K562 (cell line): ENCODE data around the gene ALKBH4. TPM values are rescaled to one million over a fixed set of nuclear protein-coding genes. Genes with fewer than 3 reads are reported as not detected.

ENCODE experiments used
- ATAC-seq: fragments of 200-7000 bp; cut with Tn5 transposase; 3 replicates; pipeline ENCODE4 v1.9.1; 2020; ENCODE audit warnings: moderate library complexity
- BruUV-seq: library from RNA; stranded (reverse); fragments of 400-500 nt; replicated peaks from 2 replicates; lab custom pipeline; 2021; lab: Mats Ljungman, UMichigan
- CTCF ChIA-PET: fragments of 300-600 bp; formaldehyde crosslinking; extraction: SDS; loops from one replicate; lab custom pipeline; 2021; ENCODE audit warnings: low intra/inter-chr PET ratio; lab: Yijun Ruan, JAX
- POLR2A ChIA-PET: fragments of 300-600, 350-650 bp; sonication (Branson Sonifier 250); formaldehyde crosslinking; extraction: SDS; loops from one replicate; lab custom pipeline; 2021; ENCODE audit warnings: antibody characterized with exemption, inconsistent platforms; lab: Yijun Ruan, JAX
- DNase-seq, 4 experiments: peaks; one replicate each; pipeline versions ENCODE4 v3.0.0 to v3.0.0-alpha.2; 2011 to 2018; ENCODE audit warnings: low spot score in 3 of 4, mixed read lengths in 3 of 4; ENCODE audit errors: extremely low read depth in 1 of 4
- FAIRE-seq: peaks from 2 replicates; lab custom pipeline; 2011; peaks lifted over from hg19 to GRCh38; lab: Jason Lieb, UNC
- H2AFZ ChIP-seq: 2 replicates; pipeline ENCODE4 v1.6.0; 2011; ENCODE audit warnings: low read depth, low read length, control low read depth, inconsistent platforms
- H3K27ac ChIP-seq: fragments of 200-600 bp; 3 replicates; pipeline ENCODE4 v1.8.0; 2011; ENCODE audit warnings: low read depth, mild to moderate bottlenecking, control low read depth, inconsistent platforms, low read length, moderate library complexity, mixed read lengths; ENCODE audit errors: extremely low read depth
- H3K27me3 ChIP-seq, 2 experiments: fragments of 300-600 bp in 1 of 2; 2 replicates in 1 of 2; 3 replicates in 1 of 2; pipeline versions ENCODE4 v1.6.0 to v1.8.0; 2011; ENCODE audit warnings: inconsistent platforms in 2 of 2, low read length in 2 of 2, mild to moderate bottlenecking in 1 of 2, mixed read lengths in 1 of 2, moderate library complexity in 1 of 2; ENCODE audit not compliant: control insufficient read depth in 2 of 2, insufficient read depth in 2 of 2
- H3K36me3 ChIP-seq: fragments of 300-600 bp; 3 replicates; pipeline ENCODE4 v1.8.0; 2011; ENCODE audit warnings: mild to moderate bottlenecking, low read length, inconsistent platforms; ENCODE audit not compliant: control insufficient read depth, insufficient read depth
- H3K4me1 ChIP-seq, 2 experiments: fragments of 200-600 bp in 1 of 2; replicated peaks in 1 of 2; 2 replicates in 1 of 2; 3 replicates in 1 of 2; pipeline versions ENCODE4 v1.5.1 to v1.8.0; 2011; ENCODE audit warnings: inconsistent platforms in 2 of 2, low read length in 2 of 2, mild to moderate bottlenecking in 1 of 2, mixed read lengths in 1 of 2, moderate library complexity in 1 of 2; ENCODE audit not compliant: control insufficient read depth in 2 of 2, insufficient read depth in 2 of 2
- H3K4me2 ChIP-seq: 2 replicates; pipeline ENCODE4 v1.6.1; 2011; ENCODE audit warnings: low read length, control low read depth, inconsistent platforms, mixed read lengths; ENCODE audit not compliant: insufficient read depth
- H3K4me3 ChIP-seq: fragments of 200-600 bp; sonication (generic), shearing (Covaris generic); 2 replicates; pipeline ENCODE4 v1.5.1; 2016; ENCODE audit warnings: control low read depth, inconsistent platforms
- H3K79me2 ChIP-seq: fragments of 200-600 bp; 3 replicates; pipeline ENCODE4 v1.8.0; 2011; ENCODE audit warnings: low read length, inconsistent platforms; ENCODE audit not compliant: control insufficient read depth, insufficient read depth
- H3K9ac ChIP-seq, 2 experiments: 2 replicates each; pipeline versions ENCODE4 v1.6.0 to v1.6.1; 2011; ENCODE audit warnings: low read depth in 2 of 2, low read length in 2 of 2, control low read depth in 1 of 2, inconsistent platforms in 1 of 2, mild to moderate bottlenecking in 1 of 2, mixed read lengths in 1 of 2; ENCODE audit not compliant: insufficient read depth in 1 of 2
- H3K9me1 ChIP-seq: one replicate; pipeline ENCODE4 v1.6.0; 2011; ENCODE audit warnings: inconsistent platforms, mild to moderate bottlenecking, low read length, moderate library complexity; ENCODE audit not compliant: control insufficient read depth, insufficient read depth
- H3K9me3 ChIP-seq: replicated peaks from 2 replicates; pipeline ENCODE4 v1.5.1; 2011; ENCODE audit warnings: low read depth, low read length, inconsistent platforms; ENCODE audit not compliant: control insufficient read depth, insufficient read depth
- H4K20me1 ChIP-seq: replicated peaks from 2 replicates; pipeline ENCODE4 v1.6.1; 2011; ENCODE audit warnings: low read length, inconsistent platforms, mixed read lengths; ENCODE audit not compliant: control insufficient read depth, insufficient read depth
- ATF3 ChIP-seq, 2 experiments: fragments of 450-650 bp in 1 of 2; sonication (generic) in 1 of 2; formaldehyde crosslinking in 1 of 2; IDR thresholded peaks in 1 of 2; conservative IDR thresholded peaks in 1 of 2; 2 replicates each; pipeline versions ENCODE4 v1.6.1 to v1.8.1; 2016 to 2023; ENCODE audit warnings: mild to moderate bottlenecking in 2 of 2, moderate library complexity in 2 of 2, inconsistent platforms in 1 of 2, missing genetic modification reagents in 1 of 2
- DLX4 ChIP-seq: fragments of 250-450 bp; sonication (Bioruptor Pico); IDR thresholded peaks from 2 replicates; pipeline ENCODE4 v1.6.1; 2021; ENCODE audit warnings: mild to moderate bottlenecking
- EGR1 ChIP-seq: fragments of 450-650 bp; conservative IDR thresholded peaks from 2 replicates; pipeline ENCODE4 v1.6.1; 2017; ENCODE audit warnings: mild to moderate bottlenecking
- FOSL1 ChIP-seq: fragments of 200-800 bp; sonication (Bioruptor generic); conservative IDR thresholded peaks from 2 replicates; pipeline ENCODE4 v1.6.1; 2016; ENCODE audit warnings: missing genetic modification characterization, missing compliant biosample characterization
- ILF3 ChIP-seq: fragments of 450-650 bp; IDR thresholded peaks from 2 replicates; pipeline ENCODE4 v1.6.1; 2018; ENCODE audit warnings: antibody characterized with exemption, mild to moderate bottlenecking, moderate library complexity, borderline replicate concordance
- RBM14 ChIP-seq: fragments of 200-400 bp; formaldehyde crosslinking; IDR thresholded peaks from 2 replicates; pipeline ENCODE4 v1.6.1; 2018; ENCODE audit warnings: low read depth, mild to moderate bottlenecking, low read length, moderate library complexity, borderline replicate concordance; ENCODE audit not compliant: insufficient read depth
- SMC3 ChIP-seq: conservative IDR thresholded peaks from 2 replicates; pipeline ENCODE4 v1.6.1; 2011; ENCODE audit warnings: low read depth, low read length, improper control_type of control experiment; ENCODE audit not compliant: insufficient read depth
- SNRNP70 ChIP-seq: fragments of 200-400 bp; formaldehyde crosslinking; optimal IDR thresholded peaks from 2 replicates; pipeline ENCODE3; 2017; ENCODE audit warnings: low read depth, low read length
- ZNF121 ChIP-seq: sonication (generic); formaldehyde crosslinking; conservative IDR thresholded peaks from 2 replicates; pipeline ENCODE4 v1.8.0; 2022; ENCODE audit warnings: missing genetic modification reagents
- WGBS: fragments of 100-300 bp; shearing (Covaris generic); methylation state at CpG from one replicate; pipeline ENCODE4 v1.1.6; 2016; ENCODE audit warnings: low coverage, mixed read lengths; ENCODE audit not compliant: insufficient coverage; ENCODE audit errors: missing lambda C conversion rate; 5-methylcytosine and 5-hydroxymethylcytosine counted together
- in situ Hi-C: fragments of 300-500 bp; cut with MboI; formaldehyde crosslinking; loops from 4 replicates; pipeline ENCODE4 v1.15.0; 2018; ENCODE audit warnings: inconsistent platforms, mixed read lengths
- intact Hi-C: fragments of 100-400 bp; cut with micrococcal nuclease; formaldehyde crosslinking; loops from 2 replicates; pipeline ENCODE4 v1.14.2; 2022
- polyA plus RNA-seq, 8 experiments: library from polyadenylated mRNA; depleted of rRNA in 4 of 8; stranded (reverse) in 5 of 8; unstranded in 3 of 8; fragments of >200 nt; fragmentation: Nextera tagmentation in 2 of 8; fragmentation: Illumina TruSeq in 1 of 8; extraction: Ambion mirVana in 2 of 8; extraction: Trizol in 1 of 8; gene quantifications; 2 replicates each; pipeline versions ENCODE4 v1.2.1 to v1.2.3, GENCODE V29; 2011 to 2014; ENCODE audit warnings: inconsistent platforms in 1 of 8, missing spikeins in 1 of 8
- total RNA-seq, 7 experiments: library from RNA; depleted of rRNA in 6 of 7; stranded (reverse); fragments of >200 nt in 6 of 7; fragmentation: Illumina TruSeq in 2 of 7; extraction: Trizol in 2 of 7; gene quantifications; 2 replicates each; pipeline versions ENCODE4 v1.2.1 to v1.2.3, GENCODE V29; 2011 to 2021; ENCODE audit warnings: low replicate concordance in 1 of 7

ALKBH4 gene
- total and polyA plus RNA-seq, 9 of the 15 experiments (the other 6 are each of a cell fraction or from before 2014, with no cell fraction given): 4.6 to 21.4 (median 11.8) TPM

- Histone ChIP-seq H3K9me1 (peaks cover 3% of the 10 kb centered on the region), H2AFZ (no peak overlapping the region), H3K4me1 (peaks cover 5 to 37% of the 10 kb centered on the region in 2 experiments; a peak in 3 of 5 replicates), H3K79me2 (0 out of 3 replicates have a peak, but pooled peaks cover 4% of the 10 kb centered on the region), H3K36me3 (peaks cover 41% of the 10 kb centered on the region; the same call in 2 of the 3 replicates), H3K4me3 (no peak overlapping the region), H3K9me3 (no peaks in the 10 kb centered on the region), H3K9ac (no peak overlapping the region; a peak in 1 of 4 replicates), H4K20me1 (no peaks in the 10 kb centered on the region), H3K4me2 (no peak overlapping the region), H3K27ac (no peak overlapping the region), H3K27me3 (no peaks in the 10 kb centered on the region)
- intact Hi-C loops: no loop called here
- TF ChIP-seq ZNF121 (CRISPR knock-in tag): peak; percentile 86
- peak; percentile 33 for TF ChIP-seq FOSL1 (tag)
- TF ChIP-seq SNRNP70: no peak
- no peak for TF ChIP-seq ILF3
- no peak for TF ChIP-seq DLX4 (CRISPR knock-in tag)
- TF ChIP-seq ATF3 (IDR thresholded peaks at IDR 0.05): peak; percentile 43; the same call in 1 of the 2 replicates
- TF ChIP-seq ATF3 (CRISPR knock-in tag; conservative IDR thresholded peaks at IDR 0.05): no peak
- TF ChIP-seq RBM14: no peak
- peak; percentile 59 for TF ChIP-seq EGR1
- no peak for TF ChIP-seq SMC3
- ChIA-PET CTCF (interaction anchor here (0.7 kb wide), 1 partner anchor 46 kb away, joined by 3 read pairs; no protein-coding TSS in a partner anchor), POLR2A (interaction anchor here (0.6 to 1.2 kb wide), 4 partner anchors 8 to 870 kb away, joined by 3 to 5 read pairs (median 3); partner anchors contain the start of gene ALKBH4)
- DNase-seq (peak in 1 of 4 experiments; percentile 44), ATAC-seq (no peak; the same call in 2 of the 3 replicates), FAIRE-seq (no peak)
- in situ Hi-C loops: loop anchor here (25.0 kb wide), 2 partner anchors 106 to 206 kb away; partner anchors contain the start of genes POLR2J2, POLR2J3, SPDYE2 and SPDYE2B
- no TSS peak for BruUV-seq
- WGBS: 55% methylated on average over 10 of the region's 10 CpGs
Measured at GRCh38 chr7:102456327-102456726, 8.3 kb downstream of the ALKBH4 start.
